HuH-7 (cell line): ENCODE measurements around the gene C1QTNF4.
"Not testable (repeated sequence)": the region's sequence is repeated elsewhere in the genome, so short reads cannot be mapped to it uniquely, and the experiment has no call there.

ENCODE experiments used
- DNase-seq: peaks from one replicate; pipeline ENCODE4 v3.0.0; 2011; ENCODE audit warnings: low spot score

The C1QTNF4 gene

DNA sequence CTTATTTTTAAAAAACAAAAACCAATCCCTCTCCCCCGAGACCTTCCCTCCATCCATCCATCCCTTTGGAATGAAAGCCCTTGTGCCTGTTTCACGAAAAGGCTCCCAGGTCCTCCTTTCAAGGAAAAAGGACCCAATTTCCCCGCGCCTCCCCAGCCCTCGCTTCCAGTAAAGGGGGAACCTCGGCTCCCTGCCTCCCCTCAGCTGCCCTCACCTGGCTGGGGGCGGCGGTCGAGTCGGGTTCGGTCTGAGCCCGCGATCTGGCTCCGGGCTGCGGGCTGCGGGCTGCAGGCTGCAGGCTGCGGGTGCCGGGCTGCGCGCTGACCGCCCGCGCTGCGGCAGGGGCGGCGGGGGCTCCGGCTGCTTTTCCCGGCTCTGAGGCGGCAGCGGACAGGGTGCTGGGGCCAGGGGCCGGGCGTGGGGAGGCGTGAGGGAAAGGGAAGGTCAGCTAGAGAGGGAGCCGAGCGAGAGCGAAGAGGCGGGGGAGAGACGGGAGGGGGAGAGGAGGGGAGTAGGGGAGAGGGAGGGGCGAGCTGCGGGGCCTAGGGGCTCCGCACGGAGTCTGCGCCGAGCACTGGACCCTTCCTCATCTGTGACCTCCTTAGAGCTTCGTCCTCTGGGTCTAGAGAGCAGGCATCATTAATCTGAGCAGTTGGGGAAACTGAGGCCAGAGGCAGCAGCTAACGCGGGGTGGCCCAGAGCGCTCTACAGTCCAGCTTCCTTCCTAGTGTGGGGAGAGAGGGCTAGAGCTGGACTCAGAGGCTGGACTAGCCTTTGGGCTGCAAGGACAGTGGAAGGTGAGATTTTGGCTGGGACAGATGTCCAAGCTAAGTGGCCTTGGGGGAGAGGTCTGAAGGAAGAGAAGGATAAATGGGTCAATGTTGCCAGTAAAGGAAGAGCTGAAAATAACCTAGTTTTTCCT is at the start of gene C1QTNF4:
Gene C1QTNF4 (minus strand): TSS at position 478 of the 922 bp plus-strand sequence. CDS start 3,601 bp downstream, outside the sequence.
- no peak for DNase-seq

DNA sequence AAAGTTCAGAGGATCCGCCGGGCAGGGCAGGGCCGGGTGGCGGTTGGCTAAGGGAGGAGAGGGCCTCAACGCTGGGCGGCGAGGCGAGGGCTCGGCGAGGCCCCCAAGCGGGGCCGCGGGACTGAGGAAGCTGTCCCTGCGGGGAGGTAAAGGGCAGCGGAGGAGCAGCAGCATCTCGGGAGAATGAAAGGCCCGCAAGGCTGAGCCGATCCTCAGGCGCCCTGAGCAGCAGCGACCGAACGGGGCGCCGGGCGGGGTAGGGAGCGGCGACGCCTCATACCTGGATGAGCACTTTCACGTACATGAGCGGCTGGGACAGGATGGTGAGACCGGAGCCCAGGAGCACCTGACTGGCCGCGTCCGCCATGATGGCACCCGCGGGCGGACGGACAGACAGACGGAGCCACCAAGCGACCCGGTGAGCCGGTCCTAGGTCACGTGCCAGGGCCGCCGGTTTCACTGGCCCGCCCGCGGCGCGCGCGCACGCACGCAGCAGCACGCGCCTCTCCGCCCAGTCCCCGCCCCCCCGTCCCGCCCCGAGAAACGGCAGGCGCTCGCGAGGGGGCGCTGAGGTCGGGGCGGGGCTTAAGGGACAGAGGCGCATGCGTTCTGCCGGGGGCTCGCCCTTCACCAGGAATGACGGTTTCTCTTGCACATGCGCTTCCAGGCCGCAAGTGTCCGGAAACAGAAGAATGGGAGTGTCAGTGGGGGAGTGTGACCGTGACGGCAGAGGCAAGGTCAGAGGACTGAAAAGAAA is 48.1 kb upstream of the C1QTNF4 start, which contains the start of gene MTCH2:
Gene MTCH2 (minus strand): TSS at position 461 of the 757 bp plus-strand sequence. CDS start 94 bp downstream, at position 367.
- peak; percentile 91 for DNase-seq

DNA sequence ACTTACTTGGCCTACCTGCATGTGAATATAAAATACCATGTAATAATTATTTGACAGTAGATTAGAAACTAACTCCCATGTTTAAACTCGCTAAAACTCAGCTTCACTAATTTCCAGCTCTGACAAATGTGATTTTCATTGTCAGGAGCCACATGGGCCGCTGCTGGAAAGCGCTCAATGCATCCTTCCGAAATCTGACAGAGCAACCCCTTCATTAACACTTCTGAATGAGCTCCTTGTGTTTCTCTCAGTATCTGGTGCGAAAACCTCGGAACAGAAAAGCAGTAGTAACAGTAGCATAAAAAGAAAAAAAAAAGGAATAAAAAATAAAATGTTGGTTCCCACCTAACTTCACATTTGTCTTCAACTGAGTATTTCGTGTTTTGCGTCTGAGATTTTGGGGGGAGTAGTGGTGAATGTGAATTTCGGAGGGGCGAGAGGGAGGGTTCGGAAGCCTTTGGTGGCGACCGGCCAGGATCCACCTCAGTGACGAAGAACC is 47.4 kb upstream of the C1QTNF4 start:
- no peak for DNase-seq

DNA sequence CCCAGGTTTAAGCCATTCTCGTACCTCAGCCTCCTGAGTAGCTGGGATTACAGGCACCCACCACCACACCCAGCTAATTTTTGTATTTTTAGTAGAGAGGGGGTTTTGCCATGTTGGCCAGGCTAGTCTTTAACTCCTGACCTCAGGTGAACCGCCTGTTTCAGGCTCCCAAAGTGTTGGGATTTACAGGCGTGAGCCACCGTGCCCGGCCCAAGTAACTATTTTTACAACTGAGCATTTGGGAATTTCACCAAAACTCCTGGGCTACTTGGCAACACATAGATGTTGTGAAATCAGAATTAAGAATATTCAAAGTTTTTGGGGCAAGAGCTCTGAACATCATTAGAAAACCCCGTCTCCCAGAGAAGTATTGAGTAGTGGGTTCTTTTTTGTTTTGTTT is 46.3 kb upstream of the C1QTNF4 start:
- not testable (repeated sequence) for DNase-seq

DNA sequence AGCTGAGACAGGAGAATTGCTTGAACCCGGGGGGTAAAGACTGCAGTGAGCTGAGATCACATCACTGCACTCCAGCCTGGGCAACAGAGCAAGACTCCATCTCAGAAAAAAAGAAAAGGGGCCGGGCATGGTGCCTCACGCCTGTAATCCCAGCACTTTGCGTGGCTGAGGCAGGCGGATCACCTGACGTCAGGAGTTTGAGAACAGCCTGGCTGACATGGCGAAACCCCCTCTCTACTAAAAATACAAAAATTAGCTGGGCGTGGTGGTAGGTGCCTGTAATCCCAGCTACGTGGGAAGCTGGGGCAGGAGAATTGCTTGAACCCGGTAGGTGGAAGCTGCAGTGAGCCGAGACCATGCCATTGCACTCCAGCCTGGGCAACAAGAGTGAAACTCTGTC is 42.1 kb upstream of the C1QTNF4 start:
- not testable (repeated sequence) for DNase-seq

DNA sequence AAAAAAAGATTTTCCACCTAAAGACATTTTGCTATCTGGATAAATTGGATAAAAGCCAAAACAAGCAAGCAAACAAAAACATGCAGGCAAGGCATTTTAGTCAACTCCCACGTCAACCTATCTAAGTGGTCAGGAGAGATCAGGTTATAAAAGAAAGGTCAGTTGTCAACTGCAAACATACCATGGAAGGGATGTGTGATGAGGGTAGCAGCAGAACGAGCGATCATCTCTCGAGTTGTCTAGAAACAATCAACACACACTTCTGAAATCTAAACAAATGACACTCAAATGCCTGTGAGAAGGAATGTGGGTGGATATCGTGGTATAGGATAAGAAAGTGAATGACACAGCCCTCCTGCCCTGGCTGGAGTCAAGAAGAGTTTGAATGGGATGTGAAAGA is 37.3 kb upstream of the C1QTNF4 start:
- no peak for DNase-seq

DNA sequence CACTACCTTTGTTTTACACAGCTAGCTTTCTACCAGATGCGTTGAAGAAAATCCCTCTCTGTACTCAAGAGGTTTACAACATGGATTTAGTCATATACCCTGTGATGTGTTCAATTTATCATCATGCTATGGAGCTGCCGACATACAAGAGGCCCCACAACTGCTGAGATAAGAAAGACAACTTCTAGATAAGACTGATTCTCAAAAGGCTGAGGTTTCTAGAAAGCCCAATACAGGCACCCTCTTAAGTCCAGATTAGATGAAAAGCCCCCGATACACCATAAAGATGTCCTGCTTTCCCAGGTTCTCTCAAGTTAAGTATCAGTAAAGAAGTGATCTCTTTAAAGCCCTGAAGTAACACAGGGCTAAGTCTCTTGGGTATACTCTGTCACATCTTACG is 33.8 kb upstream of the C1QTNF4 start:
- DNase-seq = no peak

DNA sequence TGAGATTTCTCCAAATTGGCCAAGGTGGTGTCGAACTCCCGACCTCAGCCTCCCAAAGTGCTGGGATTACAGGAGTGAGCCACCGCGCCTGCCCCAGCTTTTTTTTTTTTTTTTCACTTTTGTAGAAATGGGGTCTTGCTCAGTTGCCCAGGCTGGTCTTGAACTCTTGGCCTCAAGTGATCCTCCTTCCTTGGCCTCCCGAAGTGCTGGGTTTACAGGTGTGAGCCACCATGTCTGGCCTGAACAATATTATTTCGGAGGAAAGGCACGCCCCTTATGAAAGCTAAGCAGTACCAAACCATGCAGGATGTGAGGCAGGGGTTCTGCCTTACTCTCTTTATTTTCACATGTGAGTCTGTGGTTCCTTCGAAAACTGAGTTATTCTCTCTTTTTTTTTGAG is 32.0 kb upstream of the C1QTNF4 start:
- no peak for DNase-seq

DNA sequence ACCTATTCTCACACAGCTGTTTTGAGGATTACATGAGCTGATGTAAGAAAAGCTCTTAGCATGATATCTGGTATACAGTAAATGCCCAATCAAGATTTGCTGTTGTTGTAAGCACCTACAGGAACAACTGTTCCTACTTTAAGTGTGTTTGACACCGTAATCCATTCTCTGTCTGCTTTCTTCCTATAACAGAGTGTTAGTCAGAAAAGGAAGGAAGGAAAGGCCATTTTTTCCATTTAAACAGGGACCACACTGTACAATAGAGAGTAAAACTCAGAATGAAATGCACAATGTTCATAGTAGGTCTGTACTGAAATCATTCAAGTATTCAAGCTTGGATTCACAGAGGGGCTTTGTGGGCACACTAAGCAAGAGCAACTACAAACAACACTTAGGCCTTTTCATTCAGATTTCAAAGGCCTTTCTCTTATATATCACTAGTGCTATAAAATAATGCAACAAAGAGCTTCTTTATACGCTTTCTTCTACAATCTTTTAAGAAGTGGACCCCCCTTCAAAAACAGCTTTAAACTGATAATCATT is 26.7 kb upstream of the C1QTNF4 start:
- no peak for DNase-seq

DNA sequence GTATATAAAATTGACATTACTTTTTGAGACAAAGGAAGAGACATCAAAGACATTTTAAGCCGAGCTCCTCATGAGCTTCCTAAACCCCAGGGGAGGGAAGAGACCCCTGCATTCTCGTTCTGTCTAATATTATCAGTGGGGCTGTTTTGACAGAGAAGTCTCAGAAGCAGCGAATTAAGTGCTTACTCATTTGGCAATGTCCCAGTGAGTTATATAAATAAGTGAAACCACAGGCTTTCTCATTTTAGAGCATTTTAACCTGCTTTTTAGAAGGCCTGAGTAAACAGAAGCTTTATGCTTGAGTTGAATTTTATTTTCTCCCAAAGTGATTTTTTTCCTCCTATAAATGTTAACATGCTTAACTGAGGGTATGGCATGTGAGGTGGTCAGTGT is 23.2 kb upstream of the C1QTNF4 start:
- DNase-seq = no peak

DNA sequence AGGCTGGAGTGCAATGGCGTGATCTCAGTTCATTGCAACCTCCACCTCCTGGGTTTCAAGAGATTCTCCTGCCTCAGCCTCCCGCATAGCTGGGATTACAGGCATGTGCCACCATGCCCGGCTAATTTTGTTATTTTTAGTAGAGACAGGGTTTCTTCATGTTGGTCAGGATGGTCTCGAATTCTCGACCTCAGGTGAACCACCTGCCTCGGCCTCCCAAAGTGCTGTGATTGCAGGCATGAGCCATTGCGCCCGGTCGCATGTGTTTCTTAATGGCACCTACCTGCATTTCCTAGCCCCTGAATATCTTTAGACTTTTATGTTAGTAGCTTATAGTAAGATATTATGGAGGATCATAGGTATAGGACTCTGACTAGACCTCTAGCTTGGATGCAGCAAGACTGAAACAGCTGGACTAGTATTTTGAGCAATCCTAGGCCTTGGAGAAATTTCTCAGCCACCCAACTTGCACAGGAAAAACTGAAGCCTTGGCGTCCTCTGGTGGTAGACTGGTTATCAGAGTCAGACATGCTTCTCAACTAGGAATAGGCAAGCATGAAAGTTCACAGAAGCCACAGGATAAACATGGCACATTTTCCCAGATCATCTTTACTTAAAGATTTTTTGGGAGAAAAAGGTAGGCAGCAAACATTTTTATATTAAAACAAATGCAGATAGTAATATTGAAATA is 22.7 kb upstream of the C1QTNF4 start:
- peak; percentile 52 for DNase-seq

DNA sequence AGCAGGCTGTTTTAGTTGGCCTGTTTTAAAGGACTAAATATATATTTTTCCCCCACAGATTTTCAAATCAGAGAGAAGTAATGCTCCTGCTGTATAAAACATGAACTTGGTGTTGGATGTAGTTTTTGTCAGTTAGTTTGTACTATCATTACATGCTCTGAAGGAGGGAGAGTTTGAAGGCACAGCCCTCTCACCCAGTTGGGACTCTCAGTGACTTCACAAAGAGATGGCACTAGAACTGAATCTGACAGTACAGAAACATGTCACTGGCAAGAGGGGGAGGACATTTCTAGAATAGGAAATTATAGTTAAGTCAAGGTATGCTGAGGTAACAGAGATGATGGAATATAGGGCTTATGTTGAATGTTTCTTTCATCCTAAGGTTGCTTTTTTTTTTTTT is 21.0 kb upstream of the C1QTNF4 start:
- DNase-seq = no peak

DNA sequence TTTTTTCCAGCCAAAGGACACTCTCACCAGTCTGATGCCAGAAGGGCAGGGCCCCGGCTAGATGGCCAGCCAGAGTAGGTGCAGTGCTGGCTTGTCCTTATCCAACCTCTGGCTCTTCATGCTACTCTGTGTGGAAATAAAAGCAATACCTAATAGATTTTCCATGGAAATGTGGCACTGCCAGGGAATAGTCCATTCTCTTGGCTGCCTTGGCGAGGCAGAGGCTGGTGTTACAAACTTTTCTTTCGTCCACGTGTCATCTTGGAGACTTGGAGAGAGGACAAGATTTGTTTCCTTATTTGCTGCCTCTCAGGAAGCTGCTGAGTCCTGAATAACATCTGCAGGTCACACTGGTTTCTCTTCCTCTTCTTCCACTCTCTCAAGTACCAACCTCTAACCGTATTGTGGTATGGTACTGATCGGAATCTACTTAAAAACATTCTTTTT is 17.2 kb upstream of the C1QTNF4 start:
- DNase-seq = no peak

DNA sequence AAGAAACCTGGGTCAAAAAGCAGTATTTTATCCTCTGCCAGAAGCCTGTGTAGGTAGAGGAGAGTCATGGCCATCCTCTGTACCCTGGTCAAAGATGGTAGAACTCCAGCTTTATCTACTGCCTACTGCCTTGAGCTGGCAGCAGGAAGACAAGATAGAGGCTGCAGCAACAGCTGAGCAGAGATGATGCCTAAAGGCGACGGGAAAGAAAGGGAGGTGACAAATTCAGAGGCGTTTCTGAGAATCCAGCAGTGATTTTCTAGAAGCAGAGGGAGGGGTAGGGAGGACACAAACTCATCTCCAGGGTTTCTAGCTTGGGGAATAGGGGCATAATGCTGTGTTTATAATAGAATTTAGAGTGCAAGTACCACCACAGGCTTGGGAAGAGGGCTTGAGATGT is 15.5 kb upstream of the C1QTNF4 start:
- DNase-seq = no peak

DNA sequence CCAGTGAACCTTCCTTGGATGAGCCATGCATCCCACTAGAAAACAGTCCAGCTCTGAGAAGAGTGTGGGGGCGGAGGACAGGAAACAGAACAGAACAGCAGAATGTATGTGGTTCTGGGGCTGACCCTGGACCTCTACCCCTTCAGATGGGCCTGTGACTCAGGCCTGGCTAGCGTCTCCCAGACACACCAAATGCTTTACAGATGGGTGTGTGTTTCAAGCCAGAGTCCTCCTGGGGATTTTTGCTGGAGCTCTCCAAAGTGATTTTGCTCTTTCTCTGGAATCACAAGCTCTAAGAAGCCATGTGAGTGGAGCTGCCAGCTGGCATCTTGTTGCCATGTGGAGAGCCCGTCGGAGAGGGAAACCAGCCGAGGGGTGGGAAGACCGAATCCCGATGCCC is 13.2 kb upstream of the C1QTNF4 start:
- DNase-seq = no peak

DNA sequence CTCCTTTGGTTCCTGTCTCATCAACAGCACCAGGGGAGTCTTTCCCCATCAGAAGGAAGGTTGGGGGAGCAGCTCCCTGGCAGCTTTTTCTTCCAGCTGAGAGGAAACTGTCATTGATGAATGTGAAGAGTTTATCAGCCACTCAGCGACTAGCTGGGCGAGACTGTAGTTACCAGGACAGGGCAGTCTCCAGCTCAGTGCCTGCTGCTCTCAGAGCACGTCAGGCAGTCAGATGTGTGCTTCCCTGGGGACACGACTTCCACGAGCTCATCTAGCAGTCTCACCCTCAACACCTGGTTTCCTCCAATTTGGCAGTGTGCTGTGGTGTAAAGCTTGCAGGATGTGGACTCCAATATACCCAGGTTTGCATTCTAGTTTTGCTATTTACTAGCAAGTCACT is 12.5 kb upstream of the C1QTNF4 start:
- no peak for DNase-seq

DNA sequence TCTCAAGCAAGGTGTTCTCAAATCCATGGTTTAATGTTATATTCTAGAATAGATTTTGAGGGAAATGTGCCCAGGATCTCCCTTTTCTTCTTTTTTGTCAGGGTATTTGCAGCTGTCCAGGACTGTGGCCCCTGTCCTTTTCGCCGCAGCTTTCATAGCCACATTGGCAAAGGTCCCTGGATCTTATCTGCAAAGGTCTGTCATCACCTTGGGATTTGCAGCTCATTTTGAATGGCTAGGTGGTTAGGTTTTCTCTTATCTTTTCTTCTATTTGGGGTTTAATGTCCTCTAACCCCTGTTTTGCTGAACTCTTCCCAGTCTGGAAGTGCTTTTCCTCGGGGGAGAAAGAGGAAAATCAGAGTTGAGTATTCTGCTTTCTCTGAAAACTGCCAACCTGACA is 11.7 kb upstream of the C1QTNF4 start:
- DNase-seq = no peak

DNA sequence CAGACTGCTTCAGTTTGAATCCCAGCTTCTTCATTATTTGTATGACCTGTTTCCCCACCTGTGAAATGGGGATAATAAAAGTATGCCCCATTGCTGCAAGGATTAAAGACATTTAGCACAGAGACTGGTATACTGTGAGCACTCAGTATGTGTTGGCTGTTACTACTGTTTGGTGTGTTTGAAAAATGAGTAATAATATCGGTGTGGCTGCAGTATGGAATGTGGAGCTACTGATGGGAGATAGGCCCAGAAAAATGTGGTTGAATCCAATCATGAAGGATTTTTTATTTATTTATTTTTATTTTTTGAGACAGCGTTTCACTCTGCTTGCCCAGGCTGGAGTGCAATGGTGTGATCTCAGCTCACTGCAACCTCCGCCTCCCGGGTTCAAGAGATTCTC is 9.1 kb upstream of the C1QTNF4 start:
- DNase-seq = no peak

DNA sequence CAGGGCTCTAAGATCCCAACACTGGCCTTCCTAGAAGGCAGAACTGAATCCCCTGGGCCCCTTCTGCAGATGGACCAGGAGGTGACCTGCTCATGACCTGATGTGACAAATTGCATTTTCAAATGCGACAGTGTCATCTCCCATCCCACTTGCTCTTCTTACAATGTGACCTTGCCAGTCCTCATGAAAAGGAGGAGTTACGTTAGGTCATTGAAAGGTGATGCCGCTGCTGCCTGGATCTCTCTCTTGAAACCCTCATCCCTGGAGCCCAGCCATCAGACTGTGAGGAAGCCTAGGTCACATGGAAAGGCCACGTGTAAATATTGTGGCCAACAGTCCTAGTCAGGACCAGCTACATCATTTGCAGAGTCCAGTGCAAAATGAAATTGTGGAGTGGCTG is 5.7 kb upstream of the C1QTNF4 start:
- no peak for DNase-seq

DNA sequence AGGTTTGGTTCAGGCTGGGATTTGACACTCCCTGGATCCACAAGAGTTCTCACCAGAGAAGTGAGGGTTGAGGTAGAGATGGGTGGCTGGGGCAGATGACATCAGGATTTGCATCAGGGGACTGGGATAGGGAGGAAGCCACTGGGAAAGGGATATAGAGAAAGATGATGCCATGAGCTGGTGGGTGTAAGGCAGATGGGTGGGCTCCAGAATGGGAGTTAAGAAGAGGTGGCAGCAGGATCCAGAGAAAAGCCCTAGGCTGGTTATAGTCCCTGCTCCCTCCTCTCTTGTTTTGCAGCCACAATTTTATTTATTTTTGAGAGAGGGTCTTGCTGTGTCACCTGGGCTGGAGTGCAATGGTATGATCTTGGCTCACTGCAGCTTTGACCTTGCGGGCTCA is 1.8 kb upstream of the C1QTNF4 start:
- no peak for DNase-seq

DNA sequence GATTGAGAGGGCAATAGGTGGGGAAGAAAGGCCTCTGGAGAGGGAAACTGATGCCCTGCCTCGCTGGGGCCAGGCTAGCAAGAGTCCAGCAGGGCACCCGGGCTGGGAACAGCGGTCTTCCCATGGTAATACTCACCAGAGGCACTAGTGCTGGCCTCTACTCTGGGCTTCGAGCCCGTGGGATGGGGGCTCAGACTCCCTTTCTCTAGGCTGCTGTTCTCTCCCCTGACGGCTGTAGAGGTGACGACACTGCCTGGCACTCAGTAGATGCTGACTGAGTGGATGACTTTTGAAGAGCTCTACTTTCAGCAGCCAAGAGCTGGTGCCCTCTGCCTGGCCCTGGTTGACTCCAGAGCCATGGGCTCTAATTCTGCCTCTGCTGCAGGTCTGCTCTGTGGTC is 818 bp upstream of the C1QTNF4 start:
- DNase-seq = no peak

DNA sequence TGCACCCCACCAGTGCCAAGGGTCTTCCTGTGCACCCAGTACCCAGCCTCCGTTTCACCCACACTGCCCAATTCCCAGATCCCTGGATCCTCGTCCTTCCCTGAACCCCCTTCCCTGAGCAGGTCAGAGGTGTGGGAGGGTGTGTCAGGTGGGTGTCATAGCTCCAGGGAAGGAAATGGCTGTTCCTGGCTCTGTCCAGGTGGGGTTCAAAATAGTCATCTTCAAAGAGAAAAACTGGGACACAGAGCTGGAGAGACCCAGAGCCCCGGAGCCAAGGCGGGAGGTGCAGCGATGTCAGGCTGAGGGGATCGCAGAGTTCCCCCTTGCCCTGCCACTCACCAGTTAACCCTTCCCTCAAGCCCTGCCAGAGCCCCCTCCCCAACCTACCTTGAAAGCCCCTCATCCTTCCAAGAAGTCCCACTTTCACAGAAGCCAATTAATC is 698 bp downstream of the C1QTNF4 start:
- DNase-seq = no peak
